BLaER1 treated with 17β-estradiol and CSF1 and Interleukin-3, amounts not matched to agents 10 nM and 100 nM (cell line): ENCODE data around the gene CDH6.

Experiments used
- H3K27ac ChIP-seq, 11 experiments: shearing (Covaris generic); formaldehyde crosslinking; 2 replicates each; pipeline ENCODE4 v1.8.1; 2022
- H3K27me3 ChIP-seq, 11 experiments: shearing (Covaris generic); formaldehyde crosslinking; 2 replicates each; pipeline ENCODE4 v1.8.1; 2022
- H3K36me3 ChIP-seq, 11 experiments: shearing (Covaris generic); formaldehyde crosslinking; 2 replicates each; pipeline ENCODE4 v1.8.1; 2022
- H3K4me1 ChIP-seq, 10 experiments: shearing (Covaris generic); formaldehyde crosslinking; 2 replicates each; pipeline ENCODE4 v1.8.1; 2022
- H3K4me2 ChIP-seq, 11 experiments: shearing (Covaris generic); formaldehyde crosslinking; 2 replicates each; pipeline ENCODE4 v1.8.1; 2022
- H3K4me3 ChIP-seq, 10 experiments: shearing (Covaris generic); formaldehyde crosslinking; 2 replicates each; pipeline ENCODE4 v1.8.1; 2022
- H3K9ac ChIP-seq, 11 experiments: shearing (Covaris generic); formaldehyde crosslinking; 2 replicates each; pipeline ENCODE4 v1.8.1; 2022
- H3K9me3 ChIP-seq, 11 experiments: shearing (Covaris generic); formaldehyde crosslinking; replicated peaks in 1 of 11; 2 replicates each; pipeline ENCODE4 v1.8.1; 2022
- H4K20me1 ChIP-seq, 11 experiments: shearing (Covaris generic); formaldehyde crosslinking; 2 replicates each; pipeline ENCODE4 v1.8.1; 2022
- Cebpa-rat ChIP-seq, 11 experiments: shearing (Covaris generic); IDR thresholded peaks; 2 replicates each; pipeline ENCODE4 v1.8.1; 2022

CDH6 gene

GRCh38 chr5:31169379-31169778, 24.1 kb upstream of the CDH6 start:
- no peak overlapping the region for H3K9ac ChIP-seq

GRCh38 chr5:31172881-31173280, 20.6 kb upstream of the CDH6 start:
- Histone ChIP-seq H3K9ac (no peak overlapping the region), H3K4me3 (no peak overlapping the region), H3K27me3 (no peaks in the 10 kb centered on the region), H3K4me2 (no peak overlapping the region), H4K20me1 (no peaks in the 10 kb centered on the region), H3K27ac (no peak overlapping the region), H3K4me1 (no peaks in the 10 kb centered on the region), H3K36me3 (no peaks in the 10 kb centered on the region), H3K9me3 (no peaks in the 10 kb centered on the region)
- TF ChIP-seq Cebpa-rat (IDR thresholded peaks at IDR 0.05): no peak

More at GRCh38 chr5:31169379-31169778, 24.1 kb upstream of the CDH6 start:
- Histone ChIP-seq H3K27me3 (no peaks in the 10 kb centered on the region), H3K4me1 (no peaks in the 10 kb centered on the region), H3K4me3 (no peak overlapping the region), H3K4me2 (no peak overlapping the region), H3K27ac (no peak overlapping the region), H4K20me1 (no peaks in the 10 kb centered on the region), H3K36me3 (no peaks in the 10 kb centered on the region), H3K9me3 (no peaks in the 10 kb centered on the region)
- TF ChIP-seq Cebpa-rat (IDR thresholded peaks at IDR 0.05): no peak

- no peak overlapping the region for H3K9ac ChIP-seq
- no peak overlapping the region for H3K27ac ChIP-seq
- H3K4me1 ChIP-seq: no peaks in the 10 kb centered on the region
- no peak overlapping the region for H3K4me2 ChIP-seq
- no peak overlapping the region for H3K4me3 ChIP-seq
- no peaks in the 10 kb centered on the region for H4K20me1 ChIP-seq
- TF ChIP-seq Cebpa-rat (IDR thresholded peaks at IDR 0.05): no peak
- H3K36me3 ChIP-seq: no peaks in the 10 kb centered on the region
- no peaks in the 10 kb centered on the region for H3K9me3 ChIP-seq
- no peaks in the 10 kb centered on the region for H3K27me3 ChIP-seq
These were observed 19.9 kb upstream of the CDH6 start for GRCh38 chr5:31173614-31174013.

- no peak overlapping the region for H3K27ac ChIP-seq
- H3K36me3 ChIP-seq: no peaks in the 10 kb centered on the region
- no peaks in the 10 kb centered on the region for H4K20me1 ChIP-seq
- no peak overlapping the region for H3K4me3 ChIP-seq
- no peak overlapping the region for H3K4me2 ChIP-seq
- no peaks in the 10 kb centered on the region for H3K4me1 ChIP-seq
- no peak for TF ChIP-seq Cebpa-rat (IDR thresholded peaks at IDR 0.05)
- no peaks in the 10 kb centered on the region for H3K27me3 ChIP-seq
- H3K9ac ChIP-seq: no peak overlapping the region
- H3K9me3 ChIP-seq: no peaks in the 10 kb centered on the region
These were observed 12.0 kb upstream of the CDH6 start for GRCh38 chr5:31181376-31181987.

GRCh38 chr5:31182136-31182535, 11.3 kb upstream of the CDH6 start:
- Histone ChIP-seq H3K4me2 (no peak overlapping the region), H3K36me3 (no peaks in the 10 kb centered on the region), H3K27ac (no peak overlapping the region), H3K4me3 (no peak overlapping the region), H3K27me3 (no peaks in the 10 kb centered on the region), H4K20me1 (no peaks in the 10 kb centered on the region), H3K9me3 (no peaks in the 10 kb centered on the region), H3K9ac (no peak overlapping the region), H3K4me1 (no peaks in the 10 kb centered on the region)
- no peak for TF ChIP-seq Cebpa-rat (IDR thresholded peaks at IDR 0.05)

GRCh38 chr5:31185951-31186350, 7.5 kb upstream of the CDH6 start:
- H3K27me3 ChIP-seq: no peaks in the 10 kb centered on the region
- H3K9ac ChIP-seq: no peak overlapping the region
- no peak overlapping the region for H3K4me2 ChIP-seq
- H3K4me3 ChIP-seq: no peak overlapping the region
- no peak for TF ChIP-seq Cebpa-rat (IDR thresholded peaks at IDR 0.05)
- H4K20me1 ChIP-seq: no peaks in the 10 kb centered on the region
- H3K4me1 ChIP-seq: no peaks in the 10 kb centered on the region
- H3K27ac ChIP-seq: no peak overlapping the region
- H3K36me3 ChIP-seq: no peaks in the 10 kb centered on the region
- no peaks in the 10 kb centered on the region for H3K9me3 ChIP-seq

- no peaks in the 10 kb centered on the region for H3K4me1 ChIP-seq
- H3K27me3 ChIP-seq: no peaks in the 10 kb centered on the region
- no peaks in the 10 kb centered on the region for H3K9me3 ChIP-seq
- no peaks in the 10 kb centered on the region for H3K36me3 ChIP-seq
- no peaks in the 10 kb centered on the region for H4K20me1 ChIP-seq
- H3K4me3 ChIP-seq: no peak overlapping the region
- no peak overlapping the region for H3K9ac ChIP-seq
- no peak overlapping the region for H3K27ac ChIP-seq
- no peak for TF ChIP-seq Cebpa-rat (IDR thresholded peaks at IDR 0.05)
- no peak overlapping the region for H3K4me2 ChIP-seq
These were observed 6.7 kb upstream of the CDH6 start for GRCh38 chr5:31186672-31187267.

GRCh38 chr5:31187591-31187990, 5.9 kb upstream of the CDH6 start:
- Histone ChIP-seq H3K27me3 (no peaks in the 10 kb centered on the region), H3K4me2 (no peak overlapping the region), H3K4me3 (no peak overlapping the region), H4K20me1 (no peaks in the 10 kb centered on the region), H3K36me3 (no peaks in the 10 kb centered on the region), H3K4me1 (no peaks in the 10 kb centered on the region), H3K9me3 (no peaks in the 10 kb centered on the region), H3K27ac (no peak overlapping the region), H3K9ac (no peak overlapping the region)
- TF ChIP-seq Cebpa-rat (IDR thresholded peaks at IDR 0.05): no peak

GRCh38 chr5:31192442-31192841, 1.0 kb upstream of the CDH6 start:
- Histone ChIP-seq H3K36me3 (no peaks in the 10 kb centered on the region), H3K27me3 (no peaks in the 10 kb centered on the region), H3K4me1 (no peaks in the 10 kb centered on the region), H3K4me2 (no peak overlapping the region), H3K9me3 (peaks cover 0 to 11% (median 5%) of the 10 kb centered on the region in 11 experiments; a peak in 8 of 22 replicates), H4K20me1 (no peaks in the 10 kb centered on the region), H3K9ac (no peak overlapping the region), H3K27ac (no peak overlapping the region), H3K4me3 (no peak overlapping the region)
- no peak for TF ChIP-seq Cebpa-rat (IDR thresholded peaks at IDR 0.05)

GRCh38 chr5:31193116-31193515, 370 bp upstream of the CDH6 start:
- no peak overlapping the region for H3K27ac ChIP-seq
- H3K9ac ChIP-seq: no peak overlapping the region
- no peak overlapping the region for H3K4me2 ChIP-seq
- no peaks in the 10 kb centered on the region for H3K4me1 ChIP-seq
- no peaks in the 10 kb centered on the region for H3K36me3 ChIP-seq
- H3K27me3 ChIP-seq: no peaks in the 10 kb centered on the region
- H4K20me1 ChIP-seq: no peaks in the 10 kb centered on the region
- H3K4me3 ChIP-seq: no peak overlapping the region
- peaks cover 0 to 11% (median 5%) of the 10 kb centered on the region in 11 experiments; a peak in 8 of 22 replicates for H3K9me3 ChIP-seq
- no peak for TF ChIP-seq Cebpa-rat (IDR thresholded peaks at IDR 0.05)
